Endothelial cell of umbilical vein (primary cell): ENCODE data around the gene DNAJC8.

ENCODE experiments used
- POLR2A ChIP-seq: IDR thresholded peaks from 2 replicates; pipeline ENCODE4 v1.6.1; 2012; ENCODE audit warnings: low read depth, mild to moderate bottlenecking, control low read depth, low read length
- POLR2AphosphoS5 ChIP-seq: IDR thresholded peaks from 2 replicates; pipeline ENCODE4 v1.6.1; 2012; ENCODE audit warnings: low read depth, mild to moderate bottlenecking, control low read depth, low read length, moderate library complexity; ENCODE audit not compliant: insufficient read depth
- TF ChIP-seq, protein P1 (sequence below), 2 donors: IDR thresholded peaks; 1 replicate in 1 of 2; 2 replicates in 1 of 2; pipeline ENCODE4 v1.5.1; 2011; ENCODE audit warnings: low read length in 2 of 2, mild to moderate bottlenecking in 2 of 2, moderate library complexity in 2 of 2, control low read depth in 1 of 2, inconsistent platforms in 1 of 2, low read depth in 1 of 2; ENCODE audit not compliant: insufficient read depth in 1 of 2; ENCODE audit errors: extremely low read depth in 1 of 2

DNA sequence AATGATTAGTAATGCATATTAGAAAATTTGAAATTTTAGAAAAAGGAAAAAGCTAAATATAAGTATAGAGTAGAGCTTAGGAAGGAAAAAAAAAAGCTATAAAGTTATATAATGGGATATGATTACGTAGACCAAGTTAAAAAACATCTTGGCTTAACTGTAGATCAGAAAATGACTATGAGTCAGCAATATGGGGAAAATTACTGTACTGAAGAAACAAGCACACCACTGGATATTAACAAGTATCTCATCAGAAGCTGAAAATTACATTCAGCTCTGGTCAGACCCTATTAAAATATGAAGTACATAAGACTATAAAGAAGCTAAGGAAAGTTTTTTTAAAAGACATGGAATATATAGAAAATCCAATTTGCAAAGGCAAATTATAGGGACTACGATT is 19.5 kb downstream of the DNAJC8 start:
- TF ChIP-seq, protein P1, sequence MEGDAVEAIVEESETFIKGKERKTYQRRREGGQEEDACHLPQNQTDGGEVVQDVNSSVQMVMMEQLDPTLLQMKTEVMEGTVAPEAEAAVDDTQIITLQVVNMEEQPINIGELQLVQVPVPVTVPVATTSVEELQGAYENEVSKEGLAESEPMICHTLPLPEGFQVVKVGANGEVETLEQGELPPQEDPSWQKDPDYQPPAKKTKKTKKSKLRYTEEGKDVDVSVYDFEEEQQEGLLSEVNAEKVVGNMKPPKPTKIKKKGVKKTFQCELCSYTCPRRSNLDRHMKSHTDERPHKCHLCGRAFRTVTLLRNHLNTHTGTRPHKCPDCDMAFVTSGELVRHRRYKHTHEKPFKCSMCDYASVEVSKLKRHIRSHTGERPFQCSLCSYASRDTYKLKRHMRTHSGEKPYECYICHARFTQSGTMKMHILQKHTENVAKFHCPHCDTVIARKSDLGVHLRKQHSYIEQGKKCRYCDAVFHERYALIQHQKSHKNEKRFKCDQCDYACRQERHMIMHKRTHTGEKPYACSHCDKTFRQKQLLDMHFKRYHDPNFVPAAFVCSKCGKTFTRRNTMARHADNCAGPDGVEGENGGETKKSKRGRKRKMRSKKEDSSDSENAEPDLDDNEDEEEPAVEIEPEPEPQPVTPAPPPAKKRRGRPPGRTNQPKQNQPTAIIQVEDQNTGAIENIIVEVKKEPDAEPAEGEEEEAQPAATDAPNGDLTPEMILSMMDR (IDR thresholded peaks at IDR 0.05; ENCODE audit: extremely low read depth in 1 of 2, insufficient read depth in 1 of 2, low read depth in 1 of 2, low read length in 2 of 2) = no peak
- TF ChIP-seq POLR2A (no peak), POLR2AphosphoS5 (no peak)
